ENCODE measurements around the gene VPS50. TPM values are rescaled to one million over a fixed set of nuclear protein-coding genes. Genes with fewer than 3 reads are reported as not detected.

The VPS50 gene
- total RNA-seq, 1 experiment from 2014 or later = 13.6 TPM

GRCh38 chr7:93316730-93317129 lies 84.6 kb downstream of the VPS50 start:
- Mint-ChIP-seq H3K27ac (no peak overlapping the region), H3K27me3 (ENCODE audit: low read depth) (no peaks in the 10 kb centered on the region), H3K36me3 (ENCODE audit: insufficient read depth in 1 of 3, low read depth in 3 of 3) (peaks cover 0 to 2% (median 0%) of the 10 kb centered on the region in 3 experiments; a peak in 1 of 7 replicates), H3K4me1 (peaks cover 3 to 7% of the 10 kb centered on the region in 2 experiments; a peak in 1 of 4 replicates), H3K9me3 (no peaks in the 10 kb centered on the region), H3K4me3 (no peak overlapping the region)
- Histone ChIP-seq H2BK15ac (ENCODE audit: low read depth, low read length) (no peak overlapping the region), H2BK12ac (ENCODE audit: insufficient read length, low read depth, low read length) (no peak overlapping the region), H3K79me1 (ENCODE audit: insufficient read depth, low read depth, low read length, poor library complexity, severe bottlenecking) (no peaks in the 10 kb centered on the region), H4K5ac (ENCODE audit: insufficient read length, low read depth, low read length) (no peak overlapping the region), H2AFZ (ENCODE audit: low read length) (no peak overlapping the region), H2AK5ac (ENCODE audit: insufficient read length, low read length) (no peak overlapping the region), H2BK120ac (ENCODE audit: low read depth, low read length, poor library complexity, severe bottlenecking) (no peak overlapping the region), H3K23ac (ENCODE audit: insufficient read length, low read depth, low read length) (no peak overlapping the region), H3K4me2 (ENCODE audit: insufficient read depth, insufficient read length, low read length) (no peak overlapping the region), H3K56ac (ENCODE audit: insufficient read length, low read depth, low read length) (no peak overlapping the region), H3K79me2 (ENCODE audit: insufficient read depth, low read length) (no peaks in the 10 kb centered on the region), H4K91ac (ENCODE audit: insufficient read length, low read depth, low read length) (no peak overlapping the region), H2BK5ac (ENCODE audit: insufficient read length, low read length) (no peak overlapping the region), H3K9me3 (ENCODE audit: control insufficient read depth, low read depth, low read length) (no peaks in the 10 kb centered on the region), H3K4ac (ENCODE audit: low read depth, low read length) (no peak overlapping the region), H3K27ac (ENCODE audit: insufficient read length, low read depth, low read length) (no peak overlapping the region), H4K20me1 (ENCODE audit: control insufficient read depth, insufficient read depth, insufficient read length) (no peaks in the 10 kb centered on the region), H3K18ac (ENCODE audit: insufficient read length, low read depth, low read length) (no peak overlapping the region), H2BK20ac (ENCODE audit: low read depth, low read length, poor library complexity, severe bottlenecking) (no peak overlapping the region), H3K4me1 (ENCODE audit: insufficient read depth, low read length) (no peaks in the 10 kb centered on the region; the same call in 1 of the 2 replicates), H3K14ac (ENCODE audit: insufficient read depth, low read length) (no peak overlapping the region), H3T11ph (ENCODE audit: low read length) (no peak overlapping the region), H4K8ac (replicated peaks; ENCODE audit: insufficient read length, low read depth, low read length) (no peak overlapping the region), H3K9ac (ENCODE audit: extremely low read depth, insufficient read length, low read length) (no peak overlapping the region), H3K23me2 (ENCODE audit: insufficient read length, low read depth, low read length, poor library complexity, severe bottlenecking) (no peaks in the 10 kb centered on the region), H3K27me3 (ENCODE audit: insufficient read depth, low read length) (no peaks in the 10 kb centered on the region)
- TF ChIP-seq, protein P1, sequence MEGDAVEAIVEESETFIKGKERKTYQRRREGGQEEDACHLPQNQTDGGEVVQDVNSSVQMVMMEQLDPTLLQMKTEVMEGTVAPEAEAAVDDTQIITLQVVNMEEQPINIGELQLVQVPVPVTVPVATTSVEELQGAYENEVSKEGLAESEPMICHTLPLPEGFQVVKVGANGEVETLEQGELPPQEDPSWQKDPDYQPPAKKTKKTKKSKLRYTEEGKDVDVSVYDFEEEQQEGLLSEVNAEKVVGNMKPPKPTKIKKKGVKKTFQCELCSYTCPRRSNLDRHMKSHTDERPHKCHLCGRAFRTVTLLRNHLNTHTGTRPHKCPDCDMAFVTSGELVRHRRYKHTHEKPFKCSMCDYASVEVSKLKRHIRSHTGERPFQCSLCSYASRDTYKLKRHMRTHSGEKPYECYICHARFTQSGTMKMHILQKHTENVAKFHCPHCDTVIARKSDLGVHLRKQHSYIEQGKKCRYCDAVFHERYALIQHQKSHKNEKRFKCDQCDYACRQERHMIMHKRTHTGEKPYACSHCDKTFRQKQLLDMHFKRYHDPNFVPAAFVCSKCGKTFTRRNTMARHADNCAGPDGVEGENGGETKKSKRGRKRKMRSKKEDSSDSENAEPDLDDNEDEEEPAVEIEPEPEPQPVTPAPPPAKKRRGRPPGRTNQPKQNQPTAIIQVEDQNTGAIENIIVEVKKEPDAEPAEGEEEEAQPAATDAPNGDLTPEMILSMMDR (conservative IDR thresholded peaks at IDR 0.05) = no peak
- DNase-seq = no peak
